ENCODE measurements around the gene TCERG1L. TPM values are rescaled to one million over a fixed set of nuclear protein-coding genes. Genes with fewer than 3 reads are reported as not detected.

TCERG1L gene
- total RNA-seq, 1 donor from 2014 or later, result 3.5 TPM

- Histone ChIP-seq H3K36me3 (ENCODE audit: insufficient read depth, low read length) (no peaks in the 10 kb centered on the region), H3K9ac (ENCODE audit: low read length) (no peak overlapping the region), H3K27me3 (ENCODE audit: insufficient read depth, low read length) (no peaks in the 10 kb centered on the region), H3K4me1 (ENCODE audit: insufficient read depth, low read length) (no peaks in the 10 kb centered on the region), H3K27ac (ENCODE audit: low read depth, low read length) (no peak overlapping the region), H3K79me2 (ENCODE audit: insufficient read depth, low read length) (no peaks in the 10 kb centered on the region), H3K9me3 (ENCODE audit: insufficient read depth, low read depth, low read length) (peaks cover 21% of the 10 kb centered on the region), H3K4me2 (ENCODE audit: low read length) (no peak overlapping the region), H2AFZ (ENCODE audit: low read depth, low read length) (no peak overlapping the region), H4K20me1 (ENCODE audit: insufficient read depth, low read length) (no peaks in the 10 kb centered on the region), H3K4me3 (ENCODE audit: insufficient read depth, low read depth, low read length) (no peak overlapping the region)
- H3K27ac Mint-ChIP-seq (ENCODE audit: unreplicated experiment), result no peak overlapping the region
- DNase-seq (ENCODE audit: low read depth) (no peak), FAIRE-seq (no peak)
- TF ChIP-seq CTCF (IDR thresholded peaks at IDR 0.05; ENCODE audit: insufficient read depth, low read depth, low read length) (no peak), EZH2 (IDR thresholded peaks at IDR 0.05; ENCODE audit: insufficient read depth, low read length) (no peak)
- H3K27me3 Mint-ChIP-seq (ENCODE audit: low read depth, unreplicated experiment), result peaks cover 3% of the 10 kb centered on the region
- no peak overlapping the region for H3K4me3 Mint-ChIP-seq (ENCODE audit: unreplicated experiment)
- H3K36me3 Mint-ChIP-seq (ENCODE audit: low read depth, unreplicated experiment), result no peaks in the 10 kb centered on the region
- peaks cover 4% of the 10 kb centered on the region for H3K9me3 Mint-ChIP-seq (ENCODE audit: unreplicated experiment)
- no peaks in the 10 kb centered on the region for H3K4me1 Mint-ChIP-seq (ENCODE audit: low read depth, unreplicated experiment)
Measured at GRCh38 chr10:131178521-131179331, 132.8 kb downstream of the TCERG1L start.

- no peak overlapping the region for H3K4me3 Mint-ChIP-seq (ENCODE audit: unreplicated experiment)
- Histone ChIP-seq H2AFZ (ENCODE audit: low read depth, low read length) (no peak overlapping the region), H4K20me1 (ENCODE audit: insufficient read depth, low read length) (no peaks in the 10 kb centered on the region), H3K79me2 (ENCODE audit: insufficient read depth, low read length) (no peaks in the 10 kb centered on the region), H3K36me3 (ENCODE audit: insufficient read depth, low read length) (no peaks in the 10 kb centered on the region), H3K9ac (ENCODE audit: low read length) (no peak overlapping the region), H3K4me2 (ENCODE audit: low read length) (no peak overlapping the region), H3K9me3 (ENCODE audit: insufficient read depth, low read depth, low read length) (peaks cover 21% of the 10 kb centered on the region), H3K27me3 (ENCODE audit: insufficient read depth, low read length) (no peaks in the 10 kb centered on the region), H3K27ac (ENCODE audit: low read depth, low read length) (no peak overlapping the region), H3K4me1 (ENCODE audit: insufficient read depth, low read length) (no peaks in the 10 kb centered on the region), H3K4me3 (ENCODE audit: insufficient read depth, low read depth, low read length) (no peak overlapping the region)
- no peak for FAIRE-seq
- no peaks in the 10 kb centered on the region for H3K36me3 Mint-ChIP-seq (ENCODE audit: low read depth, unreplicated experiment)
- TF ChIP-seq CTCF (IDR thresholded peaks at IDR 0.05; ENCODE audit: insufficient read depth, low read depth, low read length) (no peak), EZH2 (IDR thresholded peaks at IDR 0.05; ENCODE audit: insufficient read depth, low read length) (no peak)
- no peaks in the 10 kb centered on the region for H3K4me1 Mint-ChIP-seq (ENCODE audit: low read depth, unreplicated experiment)
- H3K27ac Mint-ChIP-seq (ENCODE audit: unreplicated experiment), result no peak overlapping the region
- peaks cover 3% of the 10 kb centered on the region for H3K27me3 Mint-ChIP-seq (ENCODE audit: low read depth, unreplicated experiment)
- peaks cover 4% of the 10 kb centered on the region for H3K9me3 Mint-ChIP-seq (ENCODE audit: unreplicated experiment)
- DNase-seq (ENCODE audit: low read depth), result no peak
Measured at GRCh38 chr10:131177431-131178327, 133.8 kb downstream of the TCERG1L start.
